Activated CD8-positive, alpha-beta memory T cell treated with anti-CD3 and anti-CD28 coated beads, Interleukin-2, amount 50 U/mL, for 1 hour (primary cell): Measurements from ENCODE around the gene GJD2.

Experiments
- DNase-seq: peaks from one replicate; pipeline ENCODE4 v3.0.0-alpha.2; 2020; ENCODE audit errors: extremely low read depth

The GJD2 gene

GRCh38 chr15:34754674-34755418, at the start of gene GJD2:
Gene GJD2 (minus strand): TSS chr15:34754998. CDS start chr15:34754488, 510 bp downstream.
- no peak for DNase-seq

GRCh38 chr15:34804113-34804512, 49.3 kb upstream of the GJD2 start:
- no peak for DNase-seq

- DNase-seq = no peak
Observed at GRCh38 chr15:34802803-34803750, 48.3 kb upstream of the GJD2 start.

- DNase-seq = no peak
Observed at GRCh38 chr15:34802371-34802770, 47.6 kb upstream of the GJD2 start.

- no peak for DNase-seq
Observed at GRCh38 chr15:34799149-34800101, 44.6 kb upstream of the GJD2 start.

- DNase-seq = no peak
Observed at GRCh38 chr15:34796847-34797435, 42.1 kb upstream of the GJD2 start.

GRCh38 chr15:34795267-34796081, 40.7 kb upstream of the GJD2 start, which contains the start of gene ACTC1:
Gene ACTC1 (minus strand): TSS chr15:34795549. CDS start chr15:34794808, 741 bp downstream.
- no peak for DNase-seq

GRCh38 chr15:34794590-34795206, 39.9 kb upstream of the GJD2 start:
- no peak for DNase-seq

- no peak for DNase-seq
Observed at GRCh38 chr15:34793901-34794300, 39.1 kb upstream of the GJD2 start.

- DNase-seq = no peak
Observed at GRCh38 chr15:34793071-34793470, 38.3 kb upstream of the GJD2 start.

- no peak for DNase-seq
Observed at GRCh38 chr15:34791701-34792100, 36.9 kb upstream of the GJD2 start.

- DNase-seq = no peak
Observed at GRCh38 chr15:34790121-34790520, 35.3 kb upstream of the GJD2 start.

- no peak for DNase-seq
Observed at GRCh38 chr15:34789326-34789725, 34.5 kb upstream of the GJD2 start.

GRCh38 chr15:34786206-34786605, 31.4 kb upstream of the GJD2 start:
- DNase-seq = no peak

GRCh38 chr15:34783991-34784390, 29.2 kb upstream of the GJD2 start:
- no peak for DNase-seq

GRCh38 chr15:34783431-34783830, 28.6 kb upstream of the GJD2 start:
- no peak for DNase-seq

GRCh38 chr15:34782901-34783300, 28.1 kb upstream of the GJD2 start:
- DNase-seq = no peak

GRCh38 chr15:34780725-34781124, 25.9 kb upstream of the GJD2 start:
- DNase-seq = no peak

- no peak for DNase-seq
Observed at GRCh38 chr15:34776606-34777105, 21.9 kb upstream of the GJD2 start.

GRCh38 chr15:34773917-34774316, 19.1 kb upstream of the GJD2 start:
- no peak for DNase-seq
